HCT116 (cell line): ENCODE results near the gene EIF2A.

Experiments used
- CTCF ChIP-seq, 3 experiments: fragments of 200-600 bp in 1 of 3; sonication (generic) in 1 of 3; IDR thresholded peaks in 2 of 3; conservative IDR thresholded peaks in 1 of 3; 2 replicates each; pipeline ENCODE4 v1.5.1; 2012 to 2017; ENCODE audit warnings: low read depth in 2 of 3, low read length in 2 of 3, antibody characterized with exemption in 1 of 3, borderline replicate concordance in 1 of 3, control low read depth in 1 of 3, mild to moderate bottlenecking in 1 of 3, mixed read lengths in 1 of 3, mixed run types in 1 of 3, moderate library complexity in 1 of 3; ENCODE audit not compliant: insufficient read depth in 1 of 3
- POLR2AphosphoS5 ChIP-seq: IDR thresholded peaks from 2 replicates; pipeline ENCODE4 v1.6.1; 2011; ENCODE audit warnings: mild to moderate bottlenecking, low read depth, low read length, moderate library complexity

- no peak for TF ChIP-seq POLR2AphosphoS5
- no peak for TF ChIP-seq CTCF (IDR thresholded peaks at IDR 0.05 in 2 of 3, conservative IDR thresholded peaks at IDR 0.05 in 1 of 3; ENCODE audit: borderline replicate concordance in 1 of 3, insufficient read depth in 1 of 3, low read depth in 2 of 3, low read length in 2 of 3)
Observed at GRCh38 chr3:150497956-150498355, 48.6 kb upstream of the EIF2A start.
